NT2/D1 (cell line): ENCODE data around the gene IGSF22.

ENCODE experiments used
- DNase-seq: peaks from one replicate; pipeline ENCODE4 v3.0.0-alpha.2; 2011; ENCODE audit warnings: low read depth, low spot score
- H3K27me3 ChIP-seq: 2 replicates; pipeline ENCODE4 v1.6.0; 2011; ENCODE audit warnings: mild to moderate bottlenecking; ENCODE audit not compliant: insufficient read length, insufficient read depth
- H3K36me3 ChIP-seq: 2 replicates; pipeline ENCODE4 v1.6.1; 2011; ENCODE audit warnings: mild to moderate bottlenecking, low read length, mixed read lengths; ENCODE audit not compliant: insufficient read depth, insufficient read length
- H3K4me1 ChIP-seq: 2 replicates; pipeline ENCODE4 v1.5.1; 2011; ENCODE audit not compliant: insufficient read depth, insufficient read length
- H3K4me3 ChIP-seq: 2 replicates; pipeline ENCODE4 v1.5.1; 2011; ENCODE audit warnings: low read depth; ENCODE audit not compliant: insufficient read length
- H3K9ac ChIP-seq: 2 replicates; pipeline ENCODE4 v1.6.0; 2011; ENCODE audit warnings: low read depth; ENCODE audit not compliant: insufficient read length
- H3K9me3 ChIP-seq: 2 replicates; pipeline ENCODE4 v1.5.1; 2011; ENCODE audit warnings: mild to moderate bottlenecking, low read length; ENCODE audit not compliant: insufficient read depth
- SUZ12 ChIP-seq: IDR thresholded peaks from 2 replicates; pipeline ENCODE4 v1.6.1; 2011; ENCODE audit not compliant: insufficient read length, insufficient read depth; ENCODE audit errors: extremely low read depth
- YY1 ChIP-seq: IDR thresholded peaks from 2 replicates; pipeline ENCODE4 v1.6.1; 2011; ENCODE audit not compliant: insufficient read length, insufficient read depth
- ZNF274 ChIP-seq: IDR thresholded peaks from 2 replicates; pipeline ENCODE4 v1.6.1; 2011; ENCODE audit warnings: mild to moderate bottlenecking, low read depth, low read length

IGSF22 gene

DNA sequence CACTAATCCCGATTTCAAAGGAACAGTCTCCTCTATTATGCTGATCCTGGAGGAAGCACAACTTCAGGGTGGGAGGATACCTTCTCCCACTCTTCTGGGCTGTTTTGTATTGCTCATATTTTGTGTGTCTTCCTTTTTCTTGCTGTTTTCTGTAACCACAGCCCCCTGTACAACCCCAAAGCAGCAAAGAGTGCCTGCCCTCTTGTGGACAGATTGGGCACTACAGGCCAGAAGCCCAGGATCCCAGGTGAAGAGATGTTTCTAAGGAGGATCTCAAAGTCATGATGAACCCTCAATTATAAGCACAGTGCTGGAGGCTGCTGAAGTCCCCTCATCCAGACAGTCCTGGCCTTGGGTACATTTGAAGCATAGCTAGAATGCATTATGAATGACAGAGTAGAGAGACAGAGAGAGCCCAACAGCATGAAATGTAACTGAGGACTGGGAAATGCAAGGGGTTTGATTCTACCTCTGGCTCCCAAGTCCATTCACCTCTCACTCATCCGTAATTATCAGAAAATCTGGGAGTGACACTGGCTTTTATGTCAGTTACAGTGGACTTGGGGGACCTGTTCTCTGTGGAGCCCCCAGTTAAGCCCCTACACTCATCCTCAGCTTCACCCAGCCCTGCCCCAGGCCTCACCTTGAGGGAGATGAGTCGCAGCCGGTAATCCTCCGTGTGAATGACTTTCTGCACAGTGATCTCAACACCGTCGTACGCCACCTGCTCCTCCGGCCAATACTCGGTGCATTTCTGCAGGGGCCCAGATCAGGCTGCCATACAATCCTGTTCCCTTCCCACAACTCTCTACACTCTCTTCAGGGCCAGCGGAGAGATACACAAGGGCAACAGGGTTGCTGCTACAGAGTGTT is 6.2 kb upstream of the IGSF22 start:
- Histone ChIP-seq H3K4me1 (peaks cover 6% of the 10 kb centered on the region), H3K9ac (no peak overlapping the region), H3K9me3 (no peaks in the 10 kb centered on the region), H3K36me3 (no peaks in the 10 kb centered on the region), H3K27me3 (no peaks in the 10 kb centered on the region), H3K4me3 (no peak overlapping the region)
- DNase-seq = no peak
- TF ChIP-seq ZNF274 (no peak), SUZ12 (no peak), YY1 (no peak)

- TF ChIP-seq SUZ12 = no peak
- no peak for TF ChIP-seq YY1
- TF ChIP-seq ZNF274 = no peak
- H3K9ac ChIP-seq = no peak overlapping the region
- H3K4me1 ChIP-seq = peaks cover 10% of the 10 kb centered on the region
- H3K4me3 ChIP-seq = no peak overlapping the region
- no peaks in the 10 kb centered on the region for H3K36me3 ChIP-seq
- no peak for DNase-seq
- H3K9me3 ChIP-seq = no peaks in the 10 kb centered on the region
- no peaks in the 10 kb centered on the region for H3K27me3 ChIP-seq
Observed at GRCh38 chr11:18731441-18731840, 5.5 kb upstream of the IGSF22 start.

DNA sequence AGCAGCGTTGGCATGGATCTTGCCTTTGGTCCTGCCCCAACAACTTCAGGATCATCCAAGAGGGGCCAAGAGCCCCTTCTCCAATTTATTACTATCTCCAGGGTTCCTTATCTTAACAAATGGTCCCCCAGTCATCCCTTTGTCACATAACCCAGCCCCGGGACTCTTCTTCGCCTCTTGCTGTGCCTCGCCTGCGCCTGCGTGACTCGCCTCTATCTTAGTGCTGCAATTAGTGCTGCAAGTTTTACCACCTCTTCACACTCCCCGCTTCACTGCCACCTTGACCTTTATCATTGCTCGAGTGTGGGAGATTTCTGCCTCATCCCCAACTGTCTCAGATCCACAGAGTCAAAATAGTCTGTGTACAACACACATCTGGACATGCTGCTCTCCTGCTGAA is 4.0 kb upstream of the IGSF22 start:
- TF ChIP-seq YY1 (no peak), ZNF274 (no peak), SUZ12 (no peak)
- H3K9me3 ChIP-seq = no peaks in the 10 kb centered on the region
- H3K27me3 ChIP-seq = no peaks in the 10 kb centered on the region
- no peak overlapping the region for H3K4me3 ChIP-seq
- no peak overlapping the region for H3K9ac ChIP-seq
- H3K36me3 ChIP-seq = no peaks in the 10 kb centered on the region
- H3K4me1 ChIP-seq = peaks cover 14% of the 10 kb centered on the region
- DNase-seq = no peak

DNA sequence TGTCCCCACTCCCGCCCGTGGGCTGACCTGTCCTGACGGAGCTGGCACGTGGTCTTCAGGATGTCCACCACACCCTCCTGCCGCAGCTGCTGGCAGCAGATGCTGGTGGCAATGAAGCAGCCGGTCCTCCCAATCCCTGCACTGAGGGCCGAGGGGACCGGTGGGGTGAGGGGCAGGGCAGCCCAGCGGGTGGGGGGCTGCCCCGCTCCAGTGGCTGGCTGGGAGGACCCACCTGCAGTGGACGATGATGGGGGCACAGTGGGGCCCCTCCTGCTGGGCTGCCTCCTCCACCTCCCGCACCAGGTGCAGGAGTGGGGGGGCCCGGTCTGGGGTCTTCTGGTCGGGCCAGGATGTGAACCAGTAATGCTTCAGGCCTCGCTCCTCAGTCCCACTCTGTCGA is 3.4 kb upstream of the IGSF22 start:
- H3K9me3 ChIP-seq = no peaks in the 10 kb centered on the region
- no peaks in the 10 kb centered on the region for H3K36me3 ChIP-seq
- DNase-seq = no peak
- H3K27me3 ChIP-seq = no peaks in the 10 kb centered on the region
- TF ChIP-seq ZNF274 (no peak), YY1 (no peak), SUZ12 (no peak)
- no peak overlapping the region for H3K4me3 ChIP-seq
- H3K9ac ChIP-seq = no peak overlapping the region
- peaks cover 14% of the 10 kb centered on the region for H3K4me1 ChIP-seq

DNA sequence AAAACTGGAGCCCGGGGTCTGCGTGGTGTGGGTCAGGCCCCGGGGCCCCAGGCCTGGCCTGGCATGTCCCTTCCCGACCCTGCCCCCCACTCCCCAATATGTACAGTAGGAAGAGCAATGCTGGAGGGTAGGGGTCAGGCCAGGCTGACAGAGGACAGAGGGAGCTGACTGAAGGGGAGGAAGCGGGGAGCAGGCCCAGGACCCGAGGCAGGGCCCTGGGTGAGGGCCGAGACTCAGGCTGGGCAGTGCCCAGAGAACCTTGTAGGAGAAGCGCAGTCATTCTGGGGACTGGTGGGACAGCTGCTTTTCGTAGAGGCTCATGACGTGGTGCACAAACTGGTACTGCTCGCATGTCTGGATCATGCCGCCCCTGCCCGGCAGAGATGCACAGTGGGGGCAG is 2.7 kb upstream of the IGSF22 start:
- H3K9me3 ChIP-seq = no peaks in the 10 kb centered on the region
- no peaks in the 10 kb centered on the region for H3K27me3 ChIP-seq
- no peak for DNase-seq
- H3K4me1 ChIP-seq = peaks cover 14% of the 10 kb centered on the region
- H3K4me3 ChIP-seq = no peak overlapping the region
- H3K36me3 ChIP-seq = no peaks in the 10 kb centered on the region
- no peak for TF ChIP-seq SUZ12
- TF ChIP-seq YY1 = no peak
- no peak for TF ChIP-seq ZNF274
- no peak overlapping the region for H3K9ac ChIP-seq

DNA sequence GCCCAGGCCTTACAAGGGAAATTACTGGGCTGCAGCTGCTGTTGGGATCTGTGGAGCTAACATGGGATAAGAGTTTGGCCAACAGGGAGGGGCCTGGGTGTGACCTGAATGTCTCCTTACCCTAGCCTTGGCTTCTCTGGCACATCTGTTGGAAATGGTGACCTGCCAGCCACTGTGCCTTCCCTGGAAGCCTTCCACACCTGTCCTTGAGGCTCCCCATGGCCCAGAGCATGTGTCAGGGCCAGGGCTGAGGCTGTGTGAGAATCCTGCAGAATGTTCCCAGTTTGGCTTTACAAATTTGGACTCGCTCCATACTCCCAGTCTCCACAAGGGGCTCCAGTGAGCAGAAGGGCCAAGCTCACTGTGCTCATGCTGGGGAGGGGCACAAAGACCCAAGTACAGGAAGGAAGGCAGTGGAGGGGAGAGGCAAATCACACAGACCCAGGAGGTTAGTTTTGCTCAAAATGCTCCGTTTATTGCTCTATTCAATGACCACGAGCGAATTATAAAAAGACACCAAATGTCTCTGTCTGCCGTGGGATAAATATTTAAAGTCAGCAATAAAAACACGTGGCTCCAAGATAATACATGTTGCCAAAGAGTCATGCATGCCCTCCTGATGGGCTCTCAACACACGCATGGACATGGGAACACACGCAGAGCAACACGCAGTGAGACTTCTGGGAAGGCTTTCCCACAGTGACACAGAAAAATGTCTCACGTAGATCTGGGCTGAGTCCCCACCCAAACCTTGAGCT is 1.7 kb upstream of the IGSF22 start:
- no peak for TF ChIP-seq SUZ12
- TF ChIP-seq YY1 = no peak
- no peak for TF ChIP-seq ZNF274
- no peaks in the 10 kb centered on the region for H3K9me3 ChIP-seq
- peak overlapping the region; percentile 56 for H3K9ac ChIP-seq
- H3K4me3 ChIP-seq = no peak overlapping the region
- H3K27me3 ChIP-seq = no peaks in the 10 kb centered on the region
- H3K36me3 ChIP-seq = no peaks in the 10 kb centered on the region
- H3K4me1 ChIP-seq = peaks cover 14% of the 10 kb centered on the region
- DNase-seq = no peak

DNA sequence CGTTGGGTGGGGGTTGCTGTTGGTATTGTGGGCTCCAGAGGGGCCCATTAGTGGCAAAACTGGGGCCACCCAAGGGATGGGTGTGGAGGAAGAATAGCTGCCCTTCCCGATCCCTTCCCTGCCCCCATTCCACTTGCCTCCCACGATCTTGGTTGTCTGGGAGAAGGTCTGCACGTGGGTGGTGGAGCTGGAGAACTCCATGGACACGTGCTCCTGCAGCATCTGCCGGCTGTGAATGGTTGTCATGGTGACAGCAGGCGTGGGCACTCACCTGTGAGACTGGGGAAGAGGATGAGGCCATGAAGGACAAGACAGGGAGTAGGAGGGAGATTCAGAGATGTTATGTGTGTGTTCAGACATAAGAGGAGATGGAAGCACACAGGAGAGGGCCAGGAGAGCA is 2.0 kb downstream of the IGSF22 start:
- no peak overlapping the region for H3K4me3 ChIP-seq
- peaks cover 12% of the 10 kb centered on the region for H3K27me3 ChIP-seq
- TF ChIP-seq ZNF274 = no peak
- H3K4me1 ChIP-seq = peaks cover 17% of the 10 kb centered on the region
- DNase-seq = no peak
- H3K9ac ChIP-seq = no peak overlapping the region
- no peaks in the 10 kb centered on the region for H3K36me3 ChIP-seq
- no peaks in the 10 kb centered on the region for H3K9me3 ChIP-seq
